SHP77 (cell line): ENCODE results near the gene AICDA.
A peak's percentile ranks its signal among the peaks of the same experiment; 100 is the strongest.
"Not testable (repeated sequence)": the region's sequence is repeated elsewhere in the genome, so short reads cannot be mapped to it uniquely, and the experiment has no call there.

Experiments
- DNase-seq, 2 experiments: peaks; one replicate each; lab custom pipeline; 2025; lab: John Stamatoyannopoulos, UW

The AICDA gene

DNA sequence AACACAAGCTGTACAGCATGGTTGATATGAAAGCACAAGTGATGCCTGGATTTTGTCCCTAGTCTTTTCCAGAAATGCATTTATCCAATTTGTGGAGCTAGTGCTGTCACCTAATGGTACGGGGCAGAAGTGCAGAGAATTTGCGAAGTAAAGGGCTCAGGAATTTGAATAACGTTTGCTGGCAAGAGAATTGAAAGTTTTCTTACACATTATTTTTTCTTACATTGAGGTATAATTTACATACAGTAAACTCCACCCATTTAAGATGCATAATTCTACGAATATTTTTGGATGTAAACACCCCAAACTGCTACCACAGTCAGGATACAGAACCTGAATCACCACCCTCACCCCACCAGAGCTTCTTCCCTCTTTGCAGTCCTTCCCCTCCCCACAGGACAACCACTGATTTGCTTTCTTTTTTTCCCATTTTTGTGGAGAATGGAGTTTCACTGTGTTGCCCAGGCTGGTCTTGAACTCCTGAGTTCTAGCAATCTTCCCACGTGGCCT lies 3.5 kb downstream of the AICDA start:
- peak in 1 of 2 experiments; percentile 2 for DNase-seq

DNA sequence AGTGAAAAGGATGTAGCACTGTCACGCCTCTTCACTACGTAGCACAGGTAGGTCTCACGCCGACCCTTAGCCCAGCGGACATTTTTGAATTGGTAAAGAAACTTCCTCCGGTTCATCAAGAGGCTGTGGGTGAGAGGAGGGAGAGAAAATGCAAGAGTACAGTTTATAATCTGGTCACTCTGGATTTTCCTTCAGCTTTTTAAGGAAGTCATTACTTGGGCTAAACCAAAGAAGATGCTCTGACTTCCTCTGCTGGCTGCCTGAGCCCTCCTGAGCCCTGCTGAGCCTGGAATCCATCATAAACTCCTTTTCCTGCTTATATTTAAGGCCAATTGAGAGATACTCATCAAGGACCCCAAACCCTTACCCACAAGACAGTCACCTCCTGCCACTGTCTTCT lies 5.8 kb downstream of the AICDA start:
- DNase-seq: no peak

DNA sequence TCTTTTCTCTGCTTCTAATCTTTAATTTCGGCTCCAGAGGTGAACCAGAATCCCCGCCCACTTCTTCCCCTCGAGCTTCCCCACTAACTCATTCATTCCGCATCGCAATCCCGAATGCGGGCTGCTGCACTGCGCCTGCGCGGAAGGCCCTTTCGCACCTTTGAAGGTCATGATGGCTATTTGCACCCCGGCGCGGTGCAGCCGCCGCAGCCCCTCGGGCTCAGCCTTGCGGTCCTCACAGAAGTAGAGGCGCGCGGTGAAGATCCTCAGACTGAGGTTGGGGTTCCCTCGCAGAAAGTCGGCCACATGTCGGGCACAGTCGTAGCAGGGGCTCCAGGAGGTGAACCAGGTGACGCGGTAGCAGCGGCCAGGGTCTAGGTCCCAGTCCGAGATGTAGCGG lies 7.6 kb downstream of the AICDA start:
- DNase-seq: no peak

DNA sequence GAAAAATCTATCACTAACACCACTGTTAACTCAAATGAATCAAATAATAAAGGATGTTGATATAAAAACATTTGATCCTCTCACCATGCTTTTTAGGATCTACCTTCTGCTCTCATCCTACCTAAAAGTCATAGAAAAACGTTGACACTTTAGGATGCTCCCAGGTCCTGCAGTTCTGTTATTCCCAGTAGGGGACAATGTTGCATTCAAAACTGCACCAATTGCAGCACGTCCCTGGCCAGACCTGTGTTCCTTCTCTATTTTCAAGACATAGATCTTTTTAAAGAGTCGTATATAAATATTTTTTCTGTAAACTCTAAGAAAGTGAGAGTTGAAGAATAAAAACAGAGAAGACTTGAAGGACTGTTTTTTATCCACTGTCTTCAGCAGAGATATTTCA lies 8.8 kb downstream of the AICDA start:
- DNase-seq: no peak

DNA sequence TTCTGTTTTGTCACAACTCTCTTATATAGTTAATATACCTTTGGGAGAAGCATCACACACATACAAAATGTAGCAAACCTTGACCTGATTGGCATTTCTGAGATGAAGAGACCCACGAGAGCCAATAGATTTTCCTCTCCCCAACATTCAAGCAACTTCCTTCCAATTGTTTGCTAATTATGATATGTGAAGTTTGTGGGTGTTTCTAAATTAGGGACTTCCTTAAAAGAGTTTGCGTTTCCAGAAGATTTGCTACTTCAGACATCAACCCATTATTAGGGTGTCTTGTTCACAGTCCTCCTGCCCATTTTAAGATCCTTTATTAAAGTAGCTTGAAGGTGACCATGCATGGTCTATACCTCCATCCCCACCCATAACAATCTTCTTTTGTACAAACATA lies 9.4 kb downstream of the AICDA start:
- no peak for DNase-seq

DNA sequence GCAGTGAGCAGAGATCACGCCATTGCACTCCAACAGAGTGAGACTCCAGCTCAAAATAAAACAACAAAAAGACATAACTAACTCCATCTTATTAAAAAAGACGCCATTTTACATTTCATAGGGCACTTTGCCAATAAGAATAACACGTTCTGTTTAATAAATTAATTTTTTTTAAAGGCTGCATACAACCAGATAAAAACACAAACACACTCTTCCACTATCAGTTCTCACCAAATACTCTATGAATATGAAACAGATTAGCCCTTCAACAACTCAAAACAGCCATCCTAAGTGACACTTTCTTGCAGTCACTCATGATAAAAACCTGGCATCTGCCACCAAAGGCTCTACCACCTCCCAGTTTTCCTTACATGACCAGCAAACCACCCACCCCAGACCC lies 16.1 kb downstream of the AICDA start:
- DNase-seq: no peak

DNA sequence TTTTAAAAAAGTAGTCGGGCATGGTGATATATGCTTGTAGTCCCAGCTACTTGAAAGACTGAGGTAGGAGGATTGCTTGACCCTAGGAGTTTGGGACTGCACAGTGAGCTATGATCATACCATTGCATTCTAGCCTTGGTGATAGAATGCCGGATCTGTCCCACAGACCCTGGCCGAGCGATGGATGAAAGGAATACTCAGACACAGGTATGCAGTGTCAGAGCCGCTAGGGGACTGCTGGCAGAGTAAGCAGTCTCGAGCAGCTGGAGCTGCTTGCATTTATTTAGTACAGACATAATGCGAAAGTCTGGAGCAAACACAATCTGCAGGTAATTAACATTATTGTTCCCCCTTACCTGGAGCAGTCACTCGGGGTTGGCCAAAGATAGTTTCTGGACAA lies 18.6 kb downstream of the AICDA start:
- no peak for DNase-seq

DNA sequence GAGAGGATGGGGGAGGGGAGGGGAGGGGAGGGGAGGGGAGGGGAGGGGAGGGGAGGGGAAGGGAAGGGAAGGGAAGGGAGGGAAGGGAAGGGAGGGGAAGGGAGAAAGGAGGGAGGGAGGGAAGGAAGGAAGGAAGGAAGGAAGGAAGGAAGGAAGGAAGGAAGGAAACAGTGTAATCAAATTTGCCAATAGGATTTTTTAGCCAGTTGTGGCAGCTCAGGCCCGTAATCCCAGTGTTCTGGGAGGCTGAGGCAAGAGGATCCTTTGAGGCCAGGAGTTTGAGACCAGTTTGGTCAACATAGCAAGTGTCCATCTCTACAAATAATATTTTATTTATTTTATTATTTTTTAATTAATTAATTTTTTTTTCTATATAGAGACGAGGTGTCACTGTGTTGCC lies 19.4 kb downstream of the AICDA start:
- DNase-seq: no peak

DNA sequence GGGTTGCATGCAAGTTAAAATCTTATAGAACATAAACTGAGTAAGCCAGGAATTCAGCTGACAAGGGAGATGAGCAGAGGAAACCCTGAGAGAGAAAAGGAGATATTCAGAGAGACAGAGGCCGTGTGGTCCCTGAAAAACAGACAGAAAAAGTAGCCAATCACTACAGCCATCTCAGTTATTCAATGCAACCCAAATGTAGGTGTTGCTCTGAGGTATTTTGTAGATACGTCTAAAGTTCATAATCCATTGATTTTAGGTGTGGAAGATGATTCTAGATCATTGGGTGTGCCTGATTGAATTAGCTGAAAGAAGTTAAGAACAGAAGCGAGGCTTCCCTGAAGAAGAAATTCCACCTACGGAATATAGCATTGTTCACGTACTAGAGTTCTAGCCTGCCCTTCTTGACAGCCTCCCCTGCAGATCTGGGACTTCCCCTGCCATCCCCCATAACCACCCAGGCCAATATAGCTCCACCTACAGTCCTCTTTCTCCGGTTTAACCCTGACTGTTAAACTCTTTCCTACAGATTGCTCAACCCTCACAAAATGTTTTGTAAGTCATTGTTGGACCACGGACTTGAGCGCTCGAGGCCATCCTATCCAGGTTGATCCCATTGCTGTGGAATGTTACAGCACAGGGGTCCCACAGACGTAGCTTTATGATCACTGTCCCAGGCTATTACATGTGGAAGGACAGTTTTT lies 21.7 kb downstream of the AICDA start:
- DNase-seq: no peak

DNA sequence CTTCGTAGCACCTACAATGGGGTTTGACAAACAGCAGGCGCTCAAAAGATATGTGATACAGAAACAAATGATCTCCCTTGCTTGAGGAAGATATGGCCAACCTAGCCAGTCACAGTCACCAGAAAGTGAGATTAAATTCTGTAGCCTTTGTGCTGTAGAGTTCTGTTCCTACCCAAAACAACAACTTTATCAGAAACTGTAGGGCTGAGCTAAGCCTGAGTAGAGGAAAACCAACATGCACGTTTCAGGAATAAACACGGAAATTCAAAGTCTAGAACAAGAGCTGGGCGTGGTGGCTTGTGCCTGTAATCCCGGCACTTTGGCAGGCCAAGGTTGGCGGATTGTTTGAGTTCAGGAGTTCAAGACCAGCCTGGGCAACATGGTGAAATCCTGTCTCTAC lies 23.0 kb downstream of the AICDA start:
- DNase-seq: no peak

DNA sequence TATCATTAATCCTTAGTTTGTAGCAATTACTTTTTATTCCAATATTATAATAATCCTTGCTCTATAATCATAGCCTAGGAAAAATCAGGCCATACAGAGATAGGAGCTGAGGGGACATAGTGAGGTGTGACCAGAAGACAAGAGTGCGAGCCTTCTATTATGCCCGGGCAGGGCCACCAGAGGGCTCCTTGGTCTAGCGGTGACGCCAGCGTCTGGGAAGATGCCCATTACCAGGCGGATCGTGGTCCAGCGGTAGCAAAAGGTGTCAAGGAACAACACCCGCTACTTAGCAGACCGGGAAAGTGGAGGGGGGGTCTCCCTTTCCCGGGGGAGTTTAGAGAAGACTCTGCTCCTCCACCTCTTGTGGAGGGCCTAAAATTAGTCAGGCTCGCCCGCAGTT lies 28.2 kb downstream of the AICDA start:
- DNase-seq: not testable (repeated sequence)

DNA sequence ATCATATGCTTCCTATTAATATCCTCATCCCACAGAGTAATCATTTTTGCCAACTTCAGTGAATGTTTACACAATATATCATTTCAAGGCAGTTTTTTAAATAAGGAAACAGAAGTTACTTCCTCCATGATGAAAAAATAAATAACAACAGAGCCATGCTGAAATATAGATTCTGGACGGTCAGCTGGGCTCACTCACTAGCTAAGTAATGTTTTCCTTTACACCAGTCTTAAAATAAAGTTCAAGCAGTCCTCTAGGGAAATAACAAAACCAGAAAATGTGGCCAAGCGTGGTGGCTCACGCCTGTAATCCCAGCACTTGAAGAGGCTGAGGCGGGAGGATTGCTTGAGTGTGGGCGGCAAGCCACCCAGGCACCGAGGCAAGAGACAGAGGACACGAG lies 28.7 kb downstream of the AICDA start:
- DNase-seq: no peak

DNA sequence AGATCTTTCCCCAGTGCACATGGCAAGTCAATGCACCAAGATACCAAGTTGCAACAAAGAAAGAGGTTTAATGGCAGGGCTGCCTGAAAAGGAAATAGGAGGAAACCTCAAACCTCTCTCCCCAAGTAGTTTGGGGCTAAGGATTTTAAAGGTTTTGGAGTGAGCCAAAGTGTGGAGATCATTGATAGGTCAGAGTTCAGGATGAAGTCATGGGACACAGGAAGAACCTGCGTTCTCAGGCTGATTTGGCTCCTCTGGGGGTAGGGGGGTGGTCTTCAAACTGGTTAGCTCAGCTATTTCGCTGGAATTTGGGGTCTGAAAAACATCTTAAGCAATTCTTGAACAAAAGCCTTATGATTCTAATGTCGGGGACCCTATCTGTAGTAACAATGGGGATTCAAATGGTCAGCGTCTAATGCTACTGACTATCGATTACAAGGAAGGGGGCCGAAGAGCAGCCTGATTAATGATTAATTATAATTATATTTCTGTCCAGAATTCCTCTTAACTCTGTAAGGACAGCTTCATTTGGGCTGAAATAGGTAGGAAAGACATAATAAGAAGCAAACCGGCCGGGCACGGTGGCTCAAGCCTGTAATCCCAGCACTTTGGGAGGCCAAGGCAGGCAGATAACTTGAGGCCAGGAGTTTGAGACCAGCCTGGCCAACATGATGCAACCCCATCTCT lies 31.4 kb downstream of the AICDA start:
- no peak for DNase-seq

DNA sequence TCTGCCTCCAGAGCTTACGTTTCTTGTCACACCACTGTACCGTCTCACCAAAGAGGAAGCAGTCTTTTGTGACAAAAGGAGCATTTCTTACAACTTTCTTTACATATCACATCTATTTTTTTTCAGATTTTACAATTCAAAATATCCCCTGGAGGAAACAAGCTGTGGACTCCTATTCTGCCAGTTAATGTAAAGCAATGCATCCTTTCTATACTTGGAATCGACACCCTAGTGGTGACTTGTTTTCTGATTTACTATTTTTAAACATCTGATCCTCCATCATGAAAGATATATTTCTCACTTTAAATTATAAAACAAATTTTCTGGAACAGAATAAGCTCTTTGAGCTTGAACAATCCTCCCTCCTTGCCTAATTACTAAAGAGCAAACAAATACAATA lies 34.8 kb downstream of the AICDA start:
- DNase-seq: no peak

DNA sequence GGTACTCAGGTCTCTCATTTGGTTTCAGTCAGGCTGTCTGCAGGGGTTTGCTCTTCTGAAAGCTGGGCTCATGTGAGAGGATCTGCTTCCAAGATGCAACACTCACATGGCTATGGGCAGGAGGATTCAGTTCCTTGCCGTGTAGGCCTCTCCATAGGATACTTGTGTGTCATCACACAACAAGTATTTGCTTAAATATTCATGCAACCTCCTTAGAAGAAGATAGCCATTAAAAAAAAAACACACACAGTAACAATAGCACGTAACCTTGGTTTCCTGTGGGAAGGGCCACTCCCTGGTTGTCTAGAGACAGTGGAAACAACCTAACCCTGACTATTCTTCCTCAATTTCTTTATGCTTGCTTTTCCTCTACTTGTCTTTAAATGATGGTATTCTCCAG lies 40.2 kb downstream of the AICDA start:
- no peak for DNase-seq

DNA sequence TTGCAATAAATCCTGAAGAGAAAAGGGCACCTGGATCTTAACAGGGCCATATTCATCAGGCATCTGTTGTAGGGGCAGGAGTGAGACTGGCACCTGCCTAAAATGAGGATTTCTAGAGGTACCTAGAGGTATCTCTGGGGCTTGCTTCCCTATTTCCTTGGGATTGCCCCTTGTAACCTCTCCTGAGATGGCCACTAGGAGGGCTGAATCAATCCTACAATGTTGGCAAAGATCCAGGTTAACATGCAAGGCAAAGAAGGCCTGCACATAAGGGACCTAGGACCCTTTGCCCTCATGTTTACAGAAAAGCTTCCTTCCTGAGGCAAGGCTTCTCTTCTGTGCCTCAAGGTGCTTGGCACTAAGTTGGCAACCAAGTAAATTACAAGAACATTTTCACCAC lies 46.1 kb downstream of the AICDA start:
- DNase-seq: no peak

DNA sequence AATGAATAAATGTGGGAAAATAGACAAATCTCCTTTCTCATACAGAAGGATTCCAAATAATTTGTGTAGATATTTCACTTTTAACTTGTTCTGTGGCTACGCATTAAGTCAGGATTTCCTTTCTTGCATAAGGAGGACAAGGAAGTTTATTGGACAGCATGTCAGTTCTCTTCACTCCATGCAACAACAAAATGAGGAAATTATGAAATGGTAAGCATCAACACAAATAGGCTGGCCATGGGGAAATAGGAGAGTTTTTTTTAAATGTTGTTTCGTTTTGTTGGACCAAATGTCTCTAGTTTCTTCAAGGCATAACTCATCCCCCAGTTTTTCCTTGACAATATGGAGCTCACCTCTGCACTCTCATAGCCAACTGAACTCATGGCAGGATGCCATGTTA lies 46.6 kb downstream of the AICDA start:
- DNase-seq: not testable (repeated sequence)

DNA sequence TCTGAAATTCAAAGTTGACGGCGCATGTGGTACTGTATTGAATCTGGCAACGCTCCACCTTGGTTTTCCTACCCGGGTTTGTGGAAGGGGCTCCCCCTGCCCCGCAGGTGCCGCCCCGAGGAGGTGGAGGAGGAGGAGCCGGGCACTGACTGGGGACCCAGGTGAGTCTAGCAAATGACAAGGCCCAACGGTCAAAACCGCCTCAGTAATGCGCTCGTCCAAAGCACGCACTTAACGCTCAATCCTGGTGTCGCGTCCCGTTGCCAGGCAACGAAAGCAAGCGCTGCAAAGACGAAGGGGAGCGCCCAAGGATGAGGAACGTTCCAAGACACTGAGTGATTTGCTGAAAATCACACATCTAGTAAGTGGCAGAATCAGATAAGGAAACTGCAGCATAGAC lies 48.0 kb downstream of the AICDA start:
- no peak for DNase-seq

DNA sequence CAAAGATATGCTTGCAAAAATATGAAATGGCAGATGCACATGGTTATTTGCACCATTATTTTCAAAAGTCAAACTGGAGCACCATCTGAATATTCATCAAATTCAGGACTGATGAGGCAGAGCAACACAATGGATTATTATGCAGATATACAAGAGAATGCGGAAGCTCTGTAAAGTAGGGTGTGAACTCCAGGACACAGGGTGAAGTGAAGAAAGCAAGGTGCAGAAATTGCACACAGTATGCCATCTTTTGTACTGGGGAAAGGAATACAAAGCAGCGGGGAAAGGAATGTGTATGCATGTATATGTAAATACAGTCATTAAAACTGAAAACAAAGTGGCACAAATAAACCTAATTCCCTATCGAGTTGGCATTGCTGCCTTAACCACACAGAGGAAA lies 49.3 kb downstream of the AICDA start:
- no peak for DNase-seq

DNA sequence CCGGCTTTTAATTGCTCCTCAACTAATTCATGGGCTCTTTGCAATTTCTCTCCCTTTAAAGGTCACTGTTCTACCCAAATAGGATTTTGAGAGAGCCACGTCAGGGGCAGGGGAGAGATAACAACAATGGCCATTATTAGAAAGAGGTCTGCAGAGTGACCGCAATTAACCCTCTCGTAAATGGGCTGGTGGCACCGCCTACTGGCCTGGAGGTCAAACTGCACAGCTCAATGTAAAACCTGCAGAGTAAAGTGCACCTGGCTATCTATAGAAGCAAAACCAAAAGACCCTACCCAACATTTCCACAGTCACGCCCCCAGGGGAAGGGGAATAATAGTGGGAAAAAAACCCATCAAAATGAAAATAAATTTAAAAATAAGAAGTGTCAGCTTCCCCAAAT lies 50.3 kb downstream of the AICDA start:
- no peak for DNase-seq

DNA sequence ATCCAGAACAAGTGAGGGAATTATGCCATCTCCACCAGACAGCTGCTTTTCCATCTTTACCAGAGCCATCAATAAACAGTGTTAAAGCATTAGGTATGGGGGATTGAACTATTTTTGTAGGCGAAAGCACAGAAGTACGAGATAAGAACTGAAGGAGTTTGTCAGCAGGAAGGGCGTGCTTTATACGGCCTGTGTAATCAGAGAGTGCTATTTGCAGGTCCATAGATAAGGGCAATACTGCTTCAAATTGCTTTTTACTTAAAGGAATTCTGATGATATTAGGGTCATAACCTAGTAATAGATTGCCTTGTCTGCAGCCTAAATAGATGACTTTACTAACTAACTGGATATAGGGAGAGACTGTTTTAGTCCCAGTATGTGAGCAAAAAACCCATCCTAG lies 51.6 kb downstream of the AICDA start:
- no peak for DNase-seq

DNA sequence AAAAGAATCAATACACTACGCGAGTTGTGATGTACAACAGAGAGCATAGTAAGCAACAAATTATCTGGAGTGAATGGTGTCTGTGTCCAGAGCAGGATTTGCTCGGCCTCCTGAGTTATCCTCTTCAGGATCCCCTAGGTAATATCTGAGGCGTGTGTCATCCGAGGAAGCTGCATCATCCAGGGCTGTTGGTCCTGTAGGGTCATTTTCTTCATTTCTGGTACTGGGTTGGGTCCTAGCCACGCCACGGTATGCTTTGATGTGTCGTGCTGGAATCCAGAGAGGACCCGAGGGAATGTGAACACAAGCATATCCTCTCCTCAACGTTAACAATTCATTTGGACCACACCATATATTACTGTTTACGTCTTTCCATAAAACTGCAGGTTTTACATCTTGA lies 53.0 kb downstream of the AICDA start:
- DNase-seq: no peak

DNA sequence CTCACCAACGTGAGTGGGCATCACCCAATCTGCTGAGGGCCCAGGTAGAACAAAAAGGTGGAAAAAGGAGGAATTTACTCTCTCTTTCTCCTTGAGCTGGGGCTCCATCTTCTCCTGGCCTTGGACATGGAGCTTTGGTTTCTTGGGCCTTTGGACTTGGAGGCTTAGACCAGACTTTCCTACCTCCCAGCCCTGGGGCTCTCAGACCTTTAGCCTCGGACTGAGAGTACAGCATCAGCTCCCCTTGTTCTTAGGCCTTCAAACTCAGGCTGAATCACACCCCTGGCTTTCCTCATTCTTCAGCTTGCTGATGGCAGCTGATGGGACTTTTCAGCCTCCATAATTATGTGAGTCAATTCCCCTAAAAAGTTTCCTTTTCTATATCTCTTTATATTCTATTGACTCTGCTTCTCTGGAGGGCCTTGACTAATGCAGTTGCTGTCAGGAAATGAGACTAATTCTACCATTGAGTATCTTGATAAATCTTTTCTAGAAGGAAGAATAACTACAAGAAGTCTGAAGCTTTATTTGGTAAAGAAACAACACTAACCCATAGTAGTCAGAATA lies 56.0 kb downstream of the AICDA start:
- no peak for DNase-seq
